ENCODE results near the gene PGM3.

- TF ChIP-seq, protein P1, sequence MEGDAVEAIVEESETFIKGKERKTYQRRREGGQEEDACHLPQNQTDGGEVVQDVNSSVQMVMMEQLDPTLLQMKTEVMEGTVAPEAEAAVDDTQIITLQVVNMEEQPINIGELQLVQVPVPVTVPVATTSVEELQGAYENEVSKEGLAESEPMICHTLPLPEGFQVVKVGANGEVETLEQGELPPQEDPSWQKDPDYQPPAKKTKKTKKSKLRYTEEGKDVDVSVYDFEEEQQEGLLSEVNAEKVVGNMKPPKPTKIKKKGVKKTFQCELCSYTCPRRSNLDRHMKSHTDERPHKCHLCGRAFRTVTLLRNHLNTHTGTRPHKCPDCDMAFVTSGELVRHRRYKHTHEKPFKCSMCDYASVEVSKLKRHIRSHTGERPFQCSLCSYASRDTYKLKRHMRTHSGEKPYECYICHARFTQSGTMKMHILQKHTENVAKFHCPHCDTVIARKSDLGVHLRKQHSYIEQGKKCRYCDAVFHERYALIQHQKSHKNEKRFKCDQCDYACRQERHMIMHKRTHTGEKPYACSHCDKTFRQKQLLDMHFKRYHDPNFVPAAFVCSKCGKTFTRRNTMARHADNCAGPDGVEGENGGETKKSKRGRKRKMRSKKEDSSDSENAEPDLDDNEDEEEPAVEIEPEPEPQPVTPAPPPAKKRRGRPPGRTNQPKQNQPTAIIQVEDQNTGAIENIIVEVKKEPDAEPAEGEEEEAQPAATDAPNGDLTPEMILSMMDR (IDR thresholded peaks at IDR 0.05) = peak; percentile 26 to 56 (median 44)
- TF ChIP-seq POLR2A (IDR thresholded peaks at IDR 0.05) (no peak), EP300 (IDR thresholded peaks at IDR 0.05) (no peak)
Observed at GRCh38 chr6:83221889-83222479, 28.9 kb upstream of the PGM3 start.
